Common myeloid progenitor, CD34-positive (primary cell): ENCODE data around the gene NRG2.

Experiments used
- CTCF ChIA-PET: fragments of 350-600 bp; sonication (Branson Sonifier 250); formaldehyde crosslinking; loops from one replicate; lab custom pipeline; 2021; ENCODE audit warnings: antibody characterized with exemption; lab: Charles Lee
- POLR2A ChIA-PET: fragments of 350-600 bp; sonication (Branson Sonifier 250); formaldehyde crosslinking; loops from one replicate; lab custom pipeline; 2021; ENCODE audit warnings: antibody characterized with exemption; lab: Charles Lee
- DNase-seq, 3 donors: peaks; one replicate each; pipeline versions ENCODE4 v3.0.0 to v3.0.0-alpha.2; 2013
- H3K27ac ChIP-seq, 2 experiments: 1 replicate in 1 of 2; 2 replicates in 1 of 2; pipeline ENCODE4 v1.7.0; 2013; ENCODE audit warnings: inconsistent platforms in 2 of 2, low read length in 2 of 2, mild to moderate bottlenecking in 2 of 2, low read depth in 1 of 2, moderate library complexity in 1 of 2; ENCODE audit not compliant: severe bottlenecking in 2 of 2, insufficient read depth in 1 of 2, poor library complexity in 1 of 2
- H3K27me3 ChIP-seq, 5 experiments: replicated peaks in 2 of 5; 1 replicate in 3 of 5; 2 replicates in 2 of 5; pipeline versions ENCODE4 v1.6.1 to v1.7.0; 2013; ENCODE audit warnings: low read length in 4 of 5, mild to moderate bottlenecking in 2 of 5, moderate library complexity in 2 of 5, inconsistent platforms in 1 of 5; ENCODE audit not compliant: insufficient read depth in 5 of 5, control insufficient read depth in 4 of 5
- H3K36me3 ChIP-seq, 4 experiments: 1 replicate in 2 of 4; 2 replicates in 2 of 4; pipeline versions ENCODE4 v1.6.1 to v1.7.0; 2013; ENCODE audit warnings: low read length in 3 of 4, control low read depth in 1 of 4, mild to moderate bottlenecking in 1 of 4; ENCODE audit not compliant: control insufficient read depth in 4 of 4, insufficient read depth in 4 of 4
- H3K4me1 ChIP-seq, 4 experiments: 1 replicate in 3 of 4; 2 replicates in 1 of 4; pipeline versions ENCODE4 v1.6.1 to v1.7.1; 2013; ENCODE audit warnings: low read length in 3 of 4, mild to moderate bottlenecking in 3 of 4, control low read depth in 1 of 4, inconsistent platforms in 1 of 4, moderate library complexity in 1 of 4; ENCODE audit not compliant: control insufficient read depth in 4 of 4, insufficient read depth in 4 of 4; ENCODE audit errors: control extremely low read depth in 1 of 4
- H3K4me3 ChIP-seq, 7 experiments: 1 replicate in 4 of 7; 2 replicates in 3 of 7; pipeline versions ENCODE4 v1.5.1 to v1.7.0; 2013; ENCODE audit warnings: mild to moderate bottlenecking in 7 of 7, low read length in 6 of 7, moderate library complexity in 6 of 7, inconsistent platforms in 2 of 7, low read depth in 2 of 7, control low read depth in 1 of 7; ENCODE audit not compliant: insufficient read depth in 4 of 7, control insufficient read depth in 1 of 7; ENCODE audit errors: extremely low read depth in 1 of 7
- H3K9me3 ChIP-seq, 5 experiments: 1 replicate in 4 of 5; 2 replicates in 1 of 5; pipeline versions ENCODE4 v1.6.1 to v1.7.1; 2013; ENCODE audit warnings: low read length in 4 of 5, mild to moderate bottlenecking in 2 of 5, inconsistent platforms in 1 of 5, low read depth in 1 of 5, moderate library complexity in 1 of 5; ENCODE audit not compliant: control insufficient read depth in 4 of 5, insufficient read depth in 2 of 5; ENCODE audit errors: control extremely low read depth in 1 of 5
- WGBS: methylation state at CpG from one replicate; pipeline ENCODE4 v1.1.5; 2013; ENCODE audit not compliant: insufficient coverage; 5-methylcytosine and 5-hydroxymethylcytosine counted together

The NRG2 gene

DNA sequence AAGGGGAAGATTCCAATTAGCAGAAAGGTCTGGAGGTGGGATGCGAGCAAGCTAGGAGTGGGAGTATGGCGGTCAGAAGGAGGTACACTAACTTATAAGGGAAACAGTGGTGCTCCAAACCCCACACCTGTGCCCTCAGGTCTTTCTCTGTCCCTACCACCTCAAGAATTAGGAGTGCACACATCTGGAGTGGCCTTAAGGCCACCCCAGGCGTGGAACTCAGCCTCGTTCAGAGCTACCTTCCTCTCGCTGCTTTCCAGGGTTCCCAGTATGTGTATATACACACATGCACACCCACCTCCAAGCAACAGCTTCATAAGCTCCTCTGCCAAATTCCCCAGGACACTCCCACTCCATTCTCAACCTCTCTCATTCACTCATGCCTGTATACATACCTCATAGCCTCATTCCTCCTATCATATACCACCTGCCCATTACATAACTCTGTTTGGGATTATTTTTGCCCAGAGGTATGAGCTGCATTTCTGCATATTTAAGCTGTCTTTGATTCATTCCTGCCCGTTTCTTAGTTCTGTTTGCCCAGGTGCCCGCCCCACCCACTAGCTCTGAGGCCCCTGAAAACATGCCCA is 128.8 kb downstream of the NRG2 start:
- no peak for DNase-seq
- POLR2A ChIA-PET: no interaction called here
- peaks cover 3 to 17% (median 5%) of the 10 kb centered on the region in 5 experiments for H3K27me3 ChIP-seq
- CTCF ChIA-PET: interaction anchor here (1.4 to 1.6 kb wide), 3 partner anchors 13 to 48 kb away, joined by 3 to 7 read pairs (median 3); no protein-coding TSS in a partner anchor
- no peaks in the 10 kb centered on the region for H3K36me3 ChIP-seq
- no peak overlapping the region for H3K27ac ChIP-seq
- 91% methylated on average over 5 of the region's 7 CpGs for WGBS
- no peaks in the 10 kb centered on the region for H3K4me1 ChIP-seq
- no peak overlapping the region for H3K4me3 ChIP-seq
- H3K9me3 ChIP-seq: peaks cover 0 to 2% (median 0%) of the 10 kb centered on the region in 5 experiments

- Histone ChIP-seq H3K4me3 (no peak overlapping the region), H3K36me3 (no peaks in the 10 kb centered on the region), H3K9me3 (peaks cover 0 to 2% (median 0%) of the 10 kb centered on the region in 5 experiments), H3K27ac (no peak overlapping the region), H3K4me1 (no peaks in the 10 kb centered on the region), H3K27me3 (peaks cover 0 to 11% (median 6%) of the 10 kb centered on the region in 5 experiments)
- 83% methylated on average over 4 of the region's 4 CpGs for WGBS
- ChIA-PET CTCF (interaction anchor here (1.6 kb wide), 1 partner anchor 12 kb away, joined by 7 read pairs; no protein-coding TSS in a partner anchor), POLR2A (interaction anchor here (0.6 kb wide), 1 partner anchor 404 kb away, joined by 3 read pairs; no protein-coding TSS in a partner anchor)
- DNase-seq: no peak
These were observed 130.3 kb downstream of the NRG2 start for GRCh38 chr5:139912804-139913203.

DNA sequence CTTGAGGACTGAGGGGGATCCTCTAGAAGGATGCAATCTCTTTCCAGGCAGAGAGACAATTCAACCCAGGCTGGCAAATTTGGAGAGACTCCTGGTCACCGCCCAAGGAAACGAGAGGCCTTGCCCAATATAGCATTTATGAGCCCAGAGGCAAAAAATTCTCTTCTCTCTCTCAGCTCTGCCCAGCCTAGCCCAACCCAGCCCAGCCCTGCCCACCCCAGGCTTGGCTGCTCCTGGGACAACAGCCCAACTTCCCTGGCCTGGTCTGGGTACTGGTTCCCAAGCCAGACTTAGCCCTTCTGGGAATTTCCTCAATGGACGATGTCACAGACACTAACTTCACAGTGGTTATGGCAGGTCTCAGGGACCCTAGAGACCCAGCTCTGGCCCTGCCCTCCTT is 130.9 kb downstream of the NRG2 start:
- H3K4me1 ChIP-seq: no peaks in the 10 kb centered on the region
- peaks cover 2 to 13% (median 7%) of the 10 kb centered on the region in 5 experiments for H3K27me3 ChIP-seq
- ChIA-PET CTCF (no interaction called here), POLR2A (no interaction called here)
- no peak overlapping the region for H3K27ac ChIP-seq
- H3K36me3 ChIP-seq: no peaks in the 10 kb centered on the region
- no peak for DNase-seq
- H3K4me3 ChIP-seq: no peak overlapping the region
- 100% methylated on average over 2 of the region's 3 CpGs for WGBS
- H3K9me3 ChIP-seq: no peaks in the 10 kb centered on the region

- Histone ChIP-seq H3K27ac (no peak overlapping the region), H3K27me3 (peaks cover 6 to 17% (median 8%) of the 10 kb centered on the region in 5 experiments), H3K4me3 (no peak overlapping the region), H3K9me3 (no peaks in the 10 kb centered on the region), H3K4me1 (no peaks in the 10 kb centered on the region), H3K36me3 (no peaks in the 10 kb centered on the region)
- CTCF ChIA-PET: interaction anchor here (1.2 to 1.7 kb wide), 2 partner anchors 12 to 57 kb away, joined by 4 to 5 read pairs; no protein-coding TSS in a partner anchor
- DNase-seq: no peak
- 100% methylated on average over 2 of the region's 4 CpGs for WGBS
- POLR2A ChIA-PET: no interaction called here
These were observed 131.5 kb downstream of the NRG2 start for GRCh38 chr5:139911425-139912120.

- no peaks in the 10 kb centered on the region for H3K36me3 ChIP-seq
- ChIA-PET CTCF (interaction anchor here (1.2 to 1.7 kb wide), 2 partner anchors 13 to 58 kb away, joined by 4 to 5 read pairs; no protein-coding TSS in a partner anchor), POLR2A (no interaction called here)
- 95% methylated on average over 4 of the region's 5 CpGs for WGBS
- H3K27me3 ChIP-seq: peaks cover 6 to 20% (median 14%) of the 10 kb centered on the region in 5 experiments
- DNase-seq: no peak
- no peaks in the 10 kb centered on the region for H3K9me3 ChIP-seq
- no peak overlapping the region for H3K4me3 ChIP-seq
- no peak overlapping the region for H3K27ac ChIP-seq
- no peaks in the 10 kb centered on the region for H3K4me1 ChIP-seq
These were observed 132.2 kb downstream of the NRG2 start for GRCh38 chr5:139910901-139911300.

GRCh38 chr5:139910036-139910435 is 133.1 kb downstream of the NRG2 start:
- no peak overlapping the region for H3K4me3 ChIP-seq
- H3K36me3 ChIP-seq: no peaks in the 10 kb centered on the region
- POLR2A ChIA-PET: no interaction called here
- peaks cover 0 to under 1% (median 0%) of the 10 kb centered on the region in 4 experiments for H3K4me1 ChIP-seq
- DNase-seq: no peak
- H3K27ac ChIP-seq: no peak overlapping the region
- no peaks in the 10 kb centered on the region for H3K9me3 ChIP-seq
- CTCF ChIA-PET: interaction anchor here (1.7 kb wide), 1 partner anchor 59 kb away, joined by 5 read pairs; no protein-coding TSS in a partner anchor
- 100% methylated on average over 2 of the region's 3 CpGs for WGBS
- H3K27me3 ChIP-seq: peaks cover 8 to 23% (median 17%) of the 10 kb centered on the region in 5 experiments

DNA sequence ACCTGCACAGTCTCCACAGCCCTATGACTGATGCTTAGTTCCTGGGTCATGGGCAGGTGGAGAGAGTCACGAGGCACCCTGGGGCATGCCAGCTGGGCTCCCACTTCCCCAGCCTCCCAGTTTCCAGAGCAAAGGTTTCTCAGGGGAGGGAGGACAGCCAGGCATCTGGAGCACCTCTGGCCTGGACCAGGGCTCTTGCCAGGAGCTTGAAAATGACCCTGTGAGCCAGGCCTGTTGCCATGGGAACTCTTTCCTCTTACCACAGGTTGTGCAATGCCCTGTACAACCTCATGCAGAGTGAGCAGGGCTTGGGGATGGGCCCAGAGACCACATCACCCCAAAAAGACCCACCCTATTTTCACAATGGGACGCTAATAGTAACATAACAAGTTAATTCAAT is 134.3 kb downstream of the NRG2 start:
- Histone ChIP-seq H3K36me3 (no peaks in the 10 kb centered on the region), H3K9me3 (no peaks in the 10 kb centered on the region), H3K27ac (no peak overlapping the region), H3K4me1 (peaks cover 0 to 13% (median 6%) of the 10 kb centered on the region in 4 experiments), H3K4me3 (no peak overlapping the region), H3K27me3 (peaks cover 11 to 36% (median 24%) of the 10 kb centered on the region in 5 experiments)
- DNase-seq: no peak
- ChIA-PET CTCF (no interaction called here), POLR2A (no interaction called here)
- WGBS: 94% methylated on average over 2 of the region's 2 CpGs
